HG03095 (cell line): ENCODE data around the gene MPHOSPH9.

Experiments used
- ATAC-seq: cut with Tn5 transposase; IDR thresholded peaks from one replicate; pipeline ENCODE4 v1.9.1; 2021; ENCODE audit warnings: moderate library complexity; ENCODE audit not compliant: unreplicated experiment

MPHOSPH9 gene, protein sequence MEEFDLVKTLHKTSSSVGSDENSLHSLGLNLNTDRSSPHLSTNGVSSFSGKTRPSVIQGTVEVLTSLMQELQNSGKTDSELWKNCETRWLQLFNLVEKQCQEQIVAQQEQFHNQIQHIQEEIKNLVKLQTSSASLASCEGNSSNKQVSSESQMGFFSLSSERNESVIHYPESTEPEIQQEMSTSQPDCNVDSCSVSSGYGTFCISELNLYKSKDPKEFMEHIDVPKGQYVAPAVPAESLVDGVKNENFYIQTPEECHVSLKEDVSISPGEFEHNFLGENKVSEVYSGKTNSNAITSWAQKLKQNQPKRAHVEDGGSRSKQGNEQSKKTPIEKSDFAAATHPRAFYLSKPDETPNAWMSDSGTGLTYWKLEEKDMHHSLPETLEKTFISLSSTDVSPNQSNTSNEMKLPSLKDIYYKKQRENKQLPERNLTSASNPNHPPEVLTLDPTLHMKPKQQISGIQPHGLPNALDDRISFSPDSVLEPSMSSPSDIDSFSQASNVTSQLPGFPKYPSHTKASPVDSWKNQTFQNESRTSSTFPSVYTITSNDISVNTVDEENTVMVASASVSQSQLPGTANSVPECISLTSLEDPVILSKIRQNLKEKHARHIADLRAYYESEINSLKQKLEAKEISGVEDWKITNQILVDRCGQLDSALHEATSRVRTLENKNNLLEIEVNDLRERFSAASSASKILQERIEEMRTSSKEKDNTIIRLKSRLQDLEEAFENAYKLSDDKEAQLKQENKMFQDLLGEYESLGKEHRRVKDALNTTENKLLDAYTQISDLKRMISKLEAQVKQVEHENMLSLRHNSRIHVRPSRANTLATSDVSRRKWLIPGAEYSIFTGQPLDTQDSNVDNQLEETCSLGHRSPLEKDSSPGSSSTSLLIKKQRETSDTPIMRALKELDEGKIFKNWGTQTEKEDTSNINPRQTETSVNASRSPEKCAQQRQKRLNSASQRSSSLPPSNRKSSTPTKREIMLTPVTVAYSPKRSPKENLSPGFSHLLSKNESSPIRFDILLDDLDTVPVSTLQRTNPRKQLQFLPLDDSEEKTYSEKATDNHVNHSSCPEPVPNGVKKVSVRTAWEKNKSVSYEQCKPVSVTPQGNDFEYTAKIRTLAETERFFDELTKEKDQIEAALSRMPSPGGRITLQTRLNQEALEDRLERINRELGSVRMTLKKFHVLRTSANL

DNA sequence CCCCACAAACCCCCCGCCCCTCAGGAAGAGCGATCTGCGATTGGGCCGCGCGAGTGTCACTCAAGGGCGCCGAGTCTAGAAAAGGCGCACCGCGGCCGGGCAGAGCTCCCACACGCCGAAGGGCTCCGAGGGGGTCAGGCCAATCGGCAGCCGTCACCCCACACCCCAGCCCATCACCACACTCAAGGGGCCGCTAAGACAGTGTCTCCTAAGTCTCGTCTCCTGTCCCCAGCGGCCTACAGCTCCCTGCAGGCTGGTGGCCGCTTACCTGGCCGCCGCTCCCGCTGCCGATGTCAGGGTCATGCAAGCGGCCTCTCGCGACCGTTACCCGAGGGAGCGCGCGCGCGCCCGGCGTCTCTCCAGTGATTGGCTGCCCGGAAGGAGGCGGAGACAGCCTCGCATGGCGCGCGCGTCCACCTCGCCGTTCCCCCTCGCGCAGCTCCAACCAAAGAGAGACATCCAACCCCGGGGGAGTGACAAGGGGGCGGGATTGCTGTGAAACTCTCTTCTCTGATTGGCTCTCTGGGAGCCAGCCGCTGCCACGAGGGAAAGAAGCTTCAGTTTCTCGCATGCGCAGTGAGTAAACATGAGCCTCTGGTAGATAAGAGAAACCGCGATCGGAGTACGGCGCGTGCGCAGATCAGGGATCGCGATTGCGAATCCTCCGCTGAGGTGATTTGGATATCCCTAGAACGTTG lies at the start of gene MPHOSPH9, which contains the start of gene MTRFR:
MPHOSPH9 (minus strand) TSS at position 335 of the 698 bp plus-strand sequence. CDS start 2,777 bp downstream, outside the sequence.
MTRFR (plus strand) TSS at position 630 of the 698 bp plus-strand sequence. CDS start 20,239 bp downstream, outside the sequence.
- ATAC-seq, result peak; percentile 72

DNA sequence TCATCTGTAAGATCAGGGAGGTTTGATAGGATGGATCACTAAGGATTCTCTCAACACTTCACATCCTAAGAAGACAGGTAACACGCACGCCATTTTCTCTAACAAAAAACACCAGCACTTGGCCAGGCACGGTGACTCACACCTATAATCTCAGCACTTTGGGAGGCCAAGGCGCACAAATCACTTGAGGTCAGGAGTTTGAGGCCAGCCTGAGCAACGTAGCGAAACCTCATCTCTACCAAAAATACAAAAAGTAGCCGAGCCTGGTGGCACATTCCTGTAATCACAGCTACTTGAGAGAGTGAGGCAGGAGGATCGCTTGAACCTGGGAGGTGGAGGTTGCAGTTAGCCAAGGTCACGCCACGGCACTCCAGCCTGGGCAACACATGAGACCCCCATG lies 49.2 kb upstream of the MPHOSPH9 start:
- no peak for ATAC-seq

DNA sequence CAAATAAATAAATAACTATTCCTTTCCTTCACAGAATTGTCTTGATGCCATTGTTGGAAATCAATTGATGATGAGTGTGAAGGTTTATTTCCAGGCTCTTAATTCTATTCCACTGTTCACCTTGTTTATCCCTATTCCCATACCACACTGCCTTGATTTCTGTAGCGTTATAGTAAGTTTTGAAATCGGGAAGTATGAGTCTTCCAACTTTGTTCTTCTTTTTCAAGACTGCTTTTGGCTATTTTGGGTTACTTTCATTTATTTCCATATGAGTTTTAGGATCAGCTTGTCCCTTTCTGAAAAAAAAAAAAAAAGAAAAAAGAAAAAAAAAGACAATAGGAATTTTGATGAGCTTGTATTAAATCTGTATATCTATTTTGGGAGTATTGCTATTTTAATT lies 48.0 kb upstream of the MPHOSPH9 start:
- ATAC-seq, result no peak

DNA sequence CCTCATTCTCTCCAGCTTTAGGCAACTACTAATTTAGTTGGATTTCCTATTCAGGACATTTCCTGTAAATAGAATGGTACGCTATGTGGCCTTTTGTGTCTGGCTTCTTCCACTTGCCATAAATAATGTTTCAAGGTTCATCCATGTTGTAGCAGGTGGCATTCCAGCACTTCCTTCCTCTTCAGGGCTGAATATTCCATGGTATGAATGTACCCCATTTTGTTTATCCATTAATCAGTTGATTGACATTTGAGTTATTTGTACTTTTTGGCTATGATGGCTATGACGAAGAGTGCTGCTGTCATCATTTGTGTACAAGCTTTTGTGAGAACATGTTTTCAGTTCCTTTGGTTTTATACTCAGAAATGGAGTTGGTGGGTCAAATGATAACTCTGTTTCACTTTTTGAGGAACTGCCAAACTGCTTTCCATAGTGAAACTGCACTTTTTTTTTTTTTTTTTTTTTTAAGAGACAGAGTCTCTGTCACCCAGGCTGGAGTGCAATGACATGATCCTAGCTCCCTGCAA lies 45.2 kb upstream of the MPHOSPH9 start:
- ATAC-seq, result peak; percentile 85

DNA sequence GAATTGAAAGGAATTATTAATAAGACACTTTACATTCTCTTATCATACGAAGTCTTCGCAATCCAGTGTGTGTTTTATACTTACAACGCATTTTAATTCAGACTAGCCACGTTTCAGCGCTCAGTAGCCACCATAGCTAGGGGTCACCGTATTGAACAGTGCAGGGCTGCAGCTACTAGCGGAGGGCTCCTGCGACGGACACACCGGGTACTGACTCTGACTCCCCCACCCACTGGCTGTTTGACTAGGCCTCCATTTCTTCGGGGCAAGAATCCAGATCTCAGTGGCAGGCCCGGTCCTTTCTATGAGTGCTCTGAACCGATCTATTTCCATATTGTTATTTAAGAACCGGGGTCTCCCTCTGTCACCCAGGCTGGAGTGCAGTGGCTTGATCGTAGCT lies 40.2 kb upstream of the MPHOSPH9 start:
- no peak for ATAC-seq

DNA sequence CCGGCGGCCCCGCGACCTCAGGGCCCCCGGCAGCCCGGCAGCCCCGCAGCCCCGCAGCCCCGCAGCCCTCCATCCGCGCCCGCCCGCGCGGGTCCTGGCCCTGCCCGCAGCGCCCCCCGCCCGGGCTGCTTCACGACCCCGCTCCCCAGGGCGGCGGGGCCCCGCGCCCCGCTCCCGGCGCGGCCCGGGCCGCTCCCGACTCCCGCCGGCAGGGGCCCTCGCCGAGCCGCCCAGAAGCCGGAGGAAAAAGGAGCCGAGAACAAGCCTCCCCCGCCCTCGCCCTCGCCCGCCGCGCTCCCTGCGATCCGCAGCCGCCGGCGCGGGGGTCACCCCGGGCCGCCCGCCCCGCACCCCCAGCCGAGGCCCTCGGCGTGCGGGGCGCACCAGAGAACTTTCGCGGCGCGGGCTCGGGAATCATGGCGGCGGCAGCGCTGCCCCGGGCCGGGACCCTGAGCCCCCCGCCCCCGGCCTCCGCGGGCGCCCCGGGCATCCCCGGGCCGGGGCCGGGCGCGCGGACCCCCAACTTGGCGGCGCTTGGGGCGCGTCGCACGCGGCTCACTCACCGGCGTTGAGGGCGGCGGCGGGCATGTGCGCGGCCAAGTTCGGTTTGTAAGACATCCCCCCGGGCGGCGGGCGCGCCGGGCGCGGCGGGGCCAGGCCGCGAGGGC lies 38.2 kb upstream of the MPHOSPH9 start:
- ATAC-seq, result peak; percentile 55

DNA sequence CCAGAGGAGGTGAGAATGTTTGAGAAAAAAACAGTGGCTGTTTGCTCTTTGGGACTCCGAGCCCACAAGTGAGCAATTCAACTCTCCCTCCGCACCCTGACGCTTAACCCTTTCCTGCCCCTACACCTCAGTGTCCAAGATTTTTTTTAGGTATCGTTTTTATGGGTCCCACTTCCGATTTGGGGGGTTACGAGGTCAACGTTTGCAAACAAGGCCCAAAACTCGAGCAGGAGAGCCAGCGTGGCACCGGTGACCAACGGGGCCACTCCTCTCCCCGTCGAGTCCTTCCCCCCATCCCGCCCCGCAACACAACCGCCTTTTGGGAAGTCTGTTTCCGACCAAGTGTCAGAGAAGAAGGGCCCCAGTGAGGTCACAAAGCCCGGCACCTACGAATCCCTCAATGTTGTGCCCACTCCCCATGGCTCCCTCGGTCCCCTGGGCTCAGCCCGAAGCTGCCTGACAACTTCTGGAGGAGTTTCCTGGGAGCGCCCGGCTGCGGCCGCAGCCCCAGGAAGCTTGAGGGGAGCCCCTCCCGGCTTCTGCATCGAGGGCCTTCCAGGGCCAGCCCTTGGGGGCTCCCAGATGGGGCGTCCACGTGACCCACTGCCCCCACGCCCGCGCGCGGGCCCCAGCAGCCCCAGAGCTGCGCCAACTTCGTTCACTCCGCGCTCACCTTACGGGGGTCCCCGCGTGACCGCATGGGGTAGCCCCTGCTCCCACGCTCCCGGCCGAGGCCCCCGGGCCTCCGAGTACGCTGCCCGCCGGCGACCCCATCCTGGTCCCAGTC lies 37.5 kb upstream of the MPHOSPH9 start:
- peak; percentile 5 for ATAC-seq

DNA sequence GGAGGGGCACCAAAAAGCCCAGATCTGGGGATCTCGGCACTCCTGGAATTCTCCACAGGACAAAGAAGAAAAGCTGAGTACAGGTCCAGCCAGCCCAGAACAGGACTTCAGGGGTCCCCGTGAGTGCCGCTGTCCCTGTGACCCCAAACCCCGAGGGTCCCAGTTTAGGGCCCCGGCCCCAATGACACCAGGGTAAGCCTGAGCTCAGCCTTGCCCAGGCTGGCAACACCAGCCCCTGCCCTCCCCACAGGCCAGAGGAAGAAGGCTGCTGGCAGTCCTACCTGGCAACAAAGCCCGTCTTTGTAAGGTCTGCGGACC lies 36.9 kb upstream of the MPHOSPH9 start:
- ATAC-seq, result no peak

DNA sequence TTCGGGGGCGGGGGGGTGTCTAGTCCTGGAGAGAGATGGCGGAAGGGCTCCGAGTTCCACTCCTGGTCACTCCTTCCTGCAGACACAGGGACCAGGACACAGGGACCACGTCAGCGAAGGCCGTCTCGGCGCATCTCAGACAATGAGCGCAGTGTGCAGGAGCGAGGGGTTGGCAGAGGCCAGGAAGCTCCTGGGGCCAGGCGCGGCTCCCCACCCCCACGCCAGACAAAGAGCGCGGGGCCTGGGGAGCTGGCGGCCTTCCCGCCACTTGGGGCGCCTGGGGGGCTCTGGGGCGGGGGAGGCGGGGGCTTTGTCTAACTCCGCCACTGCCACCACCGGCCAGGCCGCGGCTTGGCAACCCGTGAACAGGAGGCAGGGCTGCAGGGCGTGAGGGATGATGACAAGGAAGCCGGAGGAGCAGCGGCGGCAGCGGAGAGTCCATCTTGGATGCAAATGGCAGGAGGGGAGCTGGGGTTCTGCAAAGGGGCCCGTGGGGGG lies 36.5 kb upstream of the MPHOSPH9 start:
- ATAC-seq, result no peak

DNA sequence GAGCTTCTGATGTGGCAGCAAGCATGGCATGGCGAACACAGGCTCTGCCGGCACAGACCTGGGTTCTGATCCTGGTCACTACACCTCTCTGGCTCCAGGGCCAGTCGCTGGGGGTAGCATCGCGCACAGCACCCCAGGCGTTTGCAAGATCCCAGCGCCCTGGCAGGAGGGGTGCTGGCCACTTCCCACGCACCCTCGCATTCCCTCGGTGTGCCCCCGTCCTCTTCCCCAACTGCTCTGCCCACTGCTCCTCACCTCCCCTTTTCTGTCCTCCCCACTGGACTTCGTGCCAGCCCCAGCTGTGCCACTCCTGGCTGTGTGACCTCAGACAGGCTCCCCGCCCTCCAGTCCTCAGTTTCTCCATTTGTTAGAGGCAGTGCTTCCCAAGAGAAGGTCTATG lies 35.9 kb upstream of the MPHOSPH9 start:
- no peak for ATAC-seq

DNA sequence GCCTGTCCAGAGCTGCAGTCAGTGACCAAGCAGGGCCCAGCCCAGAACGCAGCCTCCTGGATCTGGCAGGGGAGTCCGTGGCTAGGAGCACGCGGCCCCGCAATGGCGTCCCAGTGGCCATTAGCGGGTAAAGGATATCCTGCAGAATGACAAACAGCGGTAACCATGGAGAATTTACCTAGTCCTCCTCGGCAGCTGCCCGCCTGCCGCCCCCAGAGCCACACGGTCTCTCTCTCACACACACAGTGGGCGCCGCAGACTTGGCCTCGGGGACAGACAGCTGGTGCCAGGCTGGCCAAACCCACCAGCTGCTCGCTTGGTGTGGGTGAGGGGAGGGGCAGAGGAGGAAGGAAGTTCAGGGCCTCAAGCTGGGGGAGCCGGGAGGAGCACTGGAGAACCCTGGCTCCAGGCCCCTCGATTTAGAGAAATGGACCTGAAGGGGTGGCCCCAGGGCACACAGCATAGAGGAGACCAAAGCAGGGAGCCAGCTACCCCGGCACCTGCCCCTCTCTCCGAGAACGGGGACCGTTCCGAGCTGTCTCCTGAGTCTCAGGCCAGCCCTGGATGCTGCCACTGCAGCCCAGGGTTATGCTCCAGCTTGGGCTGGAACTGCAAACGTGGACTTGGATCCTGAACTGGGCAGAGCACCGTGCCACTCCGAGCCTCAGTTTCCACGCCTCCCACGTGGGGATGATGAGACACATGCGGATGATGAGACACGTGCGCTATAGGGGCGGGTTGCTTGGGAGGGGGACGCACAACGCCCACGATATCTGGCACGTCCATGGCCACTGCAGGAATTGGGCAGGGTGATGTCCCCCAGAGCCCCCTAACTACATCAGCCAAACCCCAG lies 35.3 kb upstream of the MPHOSPH9 start:
- ATAC-seq, result no peak

DNA sequence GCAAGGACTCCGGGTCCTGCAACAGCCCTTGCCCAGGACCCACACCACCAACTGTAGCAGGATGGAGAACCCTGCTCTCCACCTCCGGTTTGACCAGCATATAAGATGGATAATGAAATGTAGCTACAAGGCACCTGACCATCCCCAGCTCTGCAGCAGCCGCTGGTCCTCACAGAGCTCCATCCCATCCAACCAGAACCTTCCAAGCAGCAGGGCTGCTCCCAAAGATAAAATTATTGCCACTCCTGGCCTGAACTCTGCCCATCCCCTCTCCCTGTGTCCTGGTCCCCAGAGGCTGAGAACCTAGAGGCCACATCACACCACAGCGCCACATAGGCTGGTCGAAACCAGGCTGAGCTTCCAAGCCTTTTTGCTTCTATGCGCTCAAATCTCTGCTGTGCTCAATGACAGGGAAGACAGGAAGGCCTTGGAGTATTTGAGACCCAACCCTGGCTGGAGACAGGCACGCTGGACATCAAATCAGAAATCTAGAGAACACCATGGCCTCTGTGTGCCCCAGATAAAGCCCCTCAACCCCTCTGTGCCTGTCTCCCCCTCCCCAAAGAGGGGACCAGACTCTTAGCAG lies 34.5 kb upstream of the MPHOSPH9 start:
- no peak for ATAC-seq

DNA sequence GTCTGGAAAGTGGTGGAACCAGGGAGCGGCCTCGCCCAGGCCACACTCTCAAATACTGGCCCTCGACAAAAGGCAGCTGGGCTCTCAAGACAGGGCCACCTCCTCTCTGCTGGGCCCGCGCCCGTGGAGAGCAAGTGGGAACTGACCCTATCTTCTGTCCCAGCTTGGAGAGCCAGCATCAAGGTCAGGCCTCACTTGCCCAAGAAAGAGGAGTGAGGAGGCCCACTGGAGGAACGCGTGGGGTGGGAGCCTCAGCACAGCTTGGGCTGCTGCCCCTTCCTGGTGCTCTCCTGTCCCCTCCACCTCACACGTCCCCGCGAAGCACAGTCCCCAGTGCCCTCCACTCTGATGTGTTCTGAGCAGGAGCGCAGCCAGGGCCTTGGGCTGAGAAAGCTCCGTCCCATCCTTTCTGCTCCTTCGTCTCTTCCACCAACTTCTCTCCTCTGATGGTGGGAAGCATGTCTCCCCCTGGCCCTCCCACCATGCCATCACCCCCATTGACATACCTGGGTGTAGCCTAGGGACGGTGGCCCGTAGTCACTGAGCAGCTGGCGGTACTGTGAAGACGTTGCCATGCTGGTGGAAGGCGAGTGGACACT lies 33.8 kb upstream of the MPHOSPH9 start:
- no peak for ATAC-seq

DNA sequence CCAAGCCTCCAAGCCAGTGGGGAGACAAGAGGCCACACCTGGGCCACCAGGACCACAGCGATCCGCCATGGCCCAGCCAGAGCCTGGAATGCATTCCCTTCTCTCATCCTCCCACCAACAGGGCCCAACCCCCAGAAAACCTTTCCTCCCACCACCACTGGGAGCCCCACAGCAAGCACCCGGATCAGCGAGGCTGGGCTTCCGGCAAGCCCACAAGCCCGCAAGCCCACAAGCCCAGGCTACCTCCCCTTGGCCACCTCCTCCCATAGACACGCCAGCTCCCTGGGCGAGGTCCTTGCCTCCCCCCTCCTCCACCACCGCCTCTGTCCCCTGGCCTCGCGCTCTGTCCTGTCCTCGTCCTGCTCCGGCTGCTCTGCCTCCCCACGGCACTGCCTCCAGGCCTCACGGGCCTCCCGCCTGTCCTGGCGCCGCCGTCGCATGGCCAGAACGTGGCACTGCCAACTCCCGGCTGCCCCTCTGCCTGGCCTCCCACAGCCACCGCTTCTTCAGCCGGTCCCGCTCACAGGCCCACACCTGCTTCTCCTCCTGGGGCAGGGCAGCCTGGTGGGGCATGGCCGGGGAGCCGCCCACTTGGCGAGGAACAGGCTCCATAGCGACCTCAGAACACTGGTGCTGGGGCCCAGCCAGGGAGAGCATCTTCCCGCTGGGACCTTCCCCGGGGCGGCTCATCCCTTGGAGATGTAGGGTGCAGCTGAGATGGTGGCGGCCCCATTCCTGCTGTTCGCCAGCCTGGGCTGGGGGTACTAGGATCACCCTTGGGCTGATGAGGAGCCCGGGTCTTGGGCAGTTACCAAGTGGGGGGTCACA lies 33.1 kb upstream of the MPHOSPH9 start:
- ATAC-seq, result no peak

DNA sequence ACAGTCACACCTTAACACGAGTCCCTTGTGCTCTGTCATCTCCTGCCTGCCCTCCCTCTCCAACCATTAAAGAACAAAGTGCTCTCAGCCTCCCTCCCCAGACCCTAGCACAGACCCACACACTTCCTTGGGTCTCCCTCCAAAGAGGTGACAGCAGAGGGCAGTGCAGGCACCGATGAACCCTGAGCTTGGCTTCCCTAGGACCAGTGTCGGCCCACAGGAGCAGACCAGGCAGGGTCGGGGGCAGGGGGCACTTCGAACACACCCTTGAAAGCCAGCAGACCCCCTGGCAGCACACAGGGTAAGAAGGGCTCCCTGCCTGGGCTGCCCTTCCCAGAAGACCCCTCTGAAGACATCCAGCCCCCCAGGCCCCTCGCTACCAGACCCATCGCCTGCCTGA lies 31.7 kb upstream of the MPHOSPH9 start:
- ATAC-seq, result no peak

DNA sequence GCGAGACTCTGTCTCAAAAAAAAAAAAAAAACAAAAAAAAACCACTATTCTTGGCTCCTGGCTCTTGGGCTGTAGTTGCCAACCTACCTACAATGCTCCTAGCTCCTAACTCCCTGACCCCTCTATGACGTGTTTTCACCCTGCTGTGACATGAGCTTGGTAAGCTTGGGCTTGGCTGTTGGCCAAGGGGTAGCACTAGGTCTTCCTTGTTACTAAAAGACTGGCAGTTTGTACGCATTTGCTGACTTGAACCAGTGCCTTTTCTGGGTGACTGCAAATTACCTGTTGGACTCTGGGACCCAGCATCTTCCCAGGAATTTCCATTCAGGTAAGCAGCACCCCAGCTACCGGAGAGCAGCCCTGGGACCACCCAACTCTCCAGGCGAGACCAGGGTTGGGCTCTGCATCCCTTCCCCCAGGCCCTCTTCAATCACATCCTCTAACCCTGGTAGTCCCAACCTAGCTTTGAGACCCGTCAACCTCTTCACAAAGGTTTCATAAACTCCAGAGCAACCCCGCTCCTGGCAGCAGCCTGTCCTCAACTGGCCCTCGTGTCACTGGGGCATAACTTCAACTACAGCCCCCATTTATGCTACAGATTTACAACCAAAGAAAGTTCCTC lies 30.4 kb upstream of the MPHOSPH9 start:
- no peak for ATAC-seq
